22Rv1 (cell line): ENCODE measurements around the gene PEX6.

Experiments used
- H3K27ac ChIP-seq: fragments of 450-650 bp; 2 replicates; pipeline ENCODE4 v1.5.1; 2017
- CTCF ChIP-seq: fragments of 450-650 bp; IDR thresholded peaks from 2 replicates; pipeline ENCODE4 v1.5.1; 2017; ENCODE audit warnings: mild to moderate bottlenecking
- ZFX ChIP-seq: fragments of 450-650 bp; IDR thresholded peaks from 2 replicates; pipeline ENCODE4 v1.6.1; 2017; ENCODE audit warnings: antibody characterized with exemption, borderline replicate concordance

The PEX6 gene

GRCh38 chr6:42962502-42963178, 16.3 kb downstream of the PEX6 start:
- H3K27ac ChIP-seq, result peak overlapping the region; percentile 84; the same call in 1 of the 2 replicates
- TF ChIP-seq ZFX (no peak), CTCF (no peak)

GRCh38 chr6:42962096-42962495, 16.9 kb downstream of the PEX6 start:
- H3K27ac ChIP-seq, result peak overlapping the region; percentile 84

GRCh38 chr6:42961020-42961470, 17.9 kb downstream of the PEX6 start:
- TF ChIP-seq ZFX (no peak), CTCF (no peak)
- peak overlapping the region; percentile 84 for H3K27ac ChIP-seq

More at GRCh38 chr6:42962096-42962495, 16.9 kb downstream of the PEX6 start:
- TF ChIP-seq CTCF, result no peak
- TF ChIP-seq ZFX, result no peak

- peak within 1 kb of the TSS; percentile 84 for H3K27ac ChIP-seq
- TF ChIP-seq ZFX (no peak), CTCF (peak; percentile 29)
These were observed 18.6 kb downstream of the PEX6 start, which contains the start of gene GNMT for GRCh38 chr6:42960243-42961019. TSS of gene GNMT (plus strand) at chr6:42960754. CDS start at chr6:42960768, 14 bp downstream.

- TF ChIP-seq CTCF (no peak), ZFX (no peak)
- H3K27ac ChIP-seq, result peak overlapping the region; percentile 84
These were observed 19.1 kb downstream of the PEX6 start for GRCh38 chr6:42959917-42960242.

- no peak for TF ChIP-seq ZFX
- no peak for TF ChIP-seq CTCF
- H3K27ac ChIP-seq, result no peak overlapping the region
These were observed 20.9 kb downstream of the PEX6 start for GRCh38 chr6:42958125-42958524.

- H3K27ac ChIP-seq, result peak overlapping the region; percentile 71
These were observed 24.6 kb downstream of the PEX6 start for GRCh38 chr6:42954405-42954804.
